Stimulated activated CD8-positive, alpha-beta memory T cell treated with anti-CD3 and anti-CD28 coated beads, Interleukin-7, amount 100 ng/mL, for 1 hour (primary cell): Measurements from ENCODE around the gene USPL1.
A peak's percentile ranks its signal among the peaks of the same experiment; 100 is the strongest.
"Not testable (repeated sequence)": the region's sequence is repeated elsewhere in the genome, so short reads cannot be mapped to it uniquely, and the experiment has no call there.

Source experiments
- DNase-seq, 2 donors: peaks; one replicate each; pipeline ENCODE4 v3.0.0-alpha.2; 2020; ENCODE audit warnings: low read depth in 2 of 2

USPL1 gene

DNA sequence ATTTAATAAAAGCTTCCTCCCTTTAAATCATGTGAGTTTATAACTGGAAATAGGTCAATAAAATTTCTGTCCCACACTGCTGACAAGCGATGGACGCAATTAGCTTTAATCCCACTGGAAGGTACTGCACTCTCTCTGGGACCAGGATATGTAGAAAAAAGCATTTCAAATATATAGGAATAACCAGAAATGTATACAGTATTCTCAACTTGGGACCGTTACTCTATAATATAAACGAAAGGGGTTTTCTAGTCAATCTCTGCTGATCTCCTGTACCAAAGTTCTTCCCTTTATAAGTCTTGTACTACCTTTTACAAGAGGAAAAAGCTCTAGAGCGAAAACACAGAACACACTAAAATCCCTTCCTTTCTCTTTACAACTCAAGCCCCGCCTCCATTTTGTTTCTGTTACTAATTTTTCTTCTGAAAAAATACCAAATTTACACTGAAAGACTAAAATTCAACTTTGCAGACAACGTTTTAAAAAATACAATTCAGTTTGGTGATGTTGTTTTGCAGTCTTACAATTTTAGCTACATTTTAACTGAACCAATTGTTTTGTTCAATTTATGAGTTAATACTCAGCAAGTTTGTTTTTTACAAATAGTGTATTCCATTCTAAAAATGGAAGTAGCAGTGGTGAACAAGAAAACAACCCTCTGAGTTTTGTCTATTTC is 1.7 kb upstream of the USPL1 start:
- no peak for DNase-seq

DNA sequence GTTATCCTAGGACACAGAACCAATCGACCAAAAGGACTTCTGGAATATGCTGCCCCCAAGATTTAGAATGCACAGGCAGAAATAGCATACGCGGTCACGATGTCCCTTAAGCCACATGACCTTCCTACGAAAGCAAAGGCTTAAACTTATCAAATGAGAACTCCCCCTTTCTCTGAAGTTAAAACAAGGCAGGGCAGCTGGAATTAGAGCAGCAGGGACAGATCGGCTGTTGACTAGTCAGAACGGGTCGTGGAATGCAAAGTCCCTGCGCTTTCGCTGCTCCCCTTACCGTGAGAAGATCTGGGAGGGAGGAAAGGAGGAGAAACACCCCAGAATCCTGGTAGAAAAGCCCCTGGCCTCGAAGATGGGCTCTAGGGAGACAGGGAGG is 799 bp upstream of the USPL1 start:
- peak in 1 of 2 donors; percentile 9 for DNase-seq

DNA sequence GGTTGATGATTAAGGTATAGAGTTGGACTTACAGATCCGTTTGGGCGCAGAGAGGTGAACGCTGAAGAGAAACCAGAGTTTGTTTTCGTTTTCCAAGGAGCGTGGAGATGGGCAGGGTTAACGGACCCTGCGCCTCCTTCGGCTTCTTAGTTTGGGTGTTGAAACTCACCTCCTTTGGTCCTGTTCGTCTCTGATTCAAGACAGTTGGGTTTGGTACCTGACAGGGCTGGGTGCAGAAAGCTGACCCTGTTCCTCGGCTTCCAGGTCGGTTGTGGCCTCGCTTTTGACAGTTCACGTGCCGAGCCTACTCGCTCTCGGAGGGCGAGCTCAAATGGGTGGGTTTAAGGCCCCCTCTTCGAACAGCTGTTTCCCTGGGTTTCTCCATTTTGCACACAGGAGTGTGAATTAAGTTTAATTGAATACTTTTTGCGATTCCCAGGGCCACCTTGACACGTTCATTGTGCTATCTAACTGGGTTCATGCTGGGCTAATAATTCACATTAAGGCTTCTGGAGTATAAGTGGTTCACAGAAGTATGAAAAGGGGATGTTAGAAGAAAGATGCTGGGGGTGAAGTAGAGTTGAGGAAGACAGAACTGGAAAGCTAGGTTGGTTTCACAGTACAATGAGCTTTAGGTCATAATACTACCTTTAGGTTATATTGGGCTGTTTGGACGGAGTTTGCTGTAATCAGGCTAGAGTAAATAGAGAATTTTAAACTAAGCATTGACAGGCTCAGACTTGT is 638 bp downstream of the USPL1 start:
- no peak for DNase-seq

DNA sequence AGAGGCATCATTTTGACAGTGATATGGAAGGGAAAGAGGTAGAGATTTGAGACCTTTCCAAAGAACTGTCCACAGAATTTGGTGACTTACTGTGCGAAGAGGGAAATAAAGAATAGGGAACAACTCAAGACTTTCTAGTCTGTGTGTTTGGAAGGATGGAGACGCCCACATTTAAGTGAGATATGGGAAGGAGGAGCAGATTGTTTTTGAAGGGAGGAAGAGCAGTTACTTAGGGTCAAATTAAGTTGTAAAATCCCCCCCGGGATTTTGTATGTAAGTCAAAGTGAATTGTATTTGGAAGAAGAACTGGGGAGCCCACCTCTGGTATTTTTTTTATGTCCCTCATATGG is 1.2 kb downstream of the USPL1 start:
- DNase-seq: no peak

DNA sequence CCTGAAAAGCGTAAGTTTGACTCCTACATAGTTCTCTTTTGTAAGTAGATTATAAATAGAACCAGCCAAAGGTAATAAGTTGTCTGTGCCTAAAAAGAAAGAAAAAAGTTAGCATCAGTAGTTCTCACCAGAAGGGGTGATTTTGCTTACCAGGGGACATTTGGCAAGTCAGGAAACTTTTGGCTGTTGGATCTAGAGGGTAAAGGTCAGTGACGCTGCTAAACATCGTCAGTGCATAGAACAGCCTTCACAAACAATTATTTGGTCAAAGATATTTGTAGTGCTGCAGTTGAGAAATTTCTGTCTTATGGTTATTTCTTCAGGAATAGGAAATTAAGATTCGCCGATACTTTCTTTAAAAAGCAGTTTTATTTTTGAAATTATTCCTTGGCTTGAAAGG is 2.0 kb downstream of the USPL1 start:
- DNase-seq: no peak

DNA sequence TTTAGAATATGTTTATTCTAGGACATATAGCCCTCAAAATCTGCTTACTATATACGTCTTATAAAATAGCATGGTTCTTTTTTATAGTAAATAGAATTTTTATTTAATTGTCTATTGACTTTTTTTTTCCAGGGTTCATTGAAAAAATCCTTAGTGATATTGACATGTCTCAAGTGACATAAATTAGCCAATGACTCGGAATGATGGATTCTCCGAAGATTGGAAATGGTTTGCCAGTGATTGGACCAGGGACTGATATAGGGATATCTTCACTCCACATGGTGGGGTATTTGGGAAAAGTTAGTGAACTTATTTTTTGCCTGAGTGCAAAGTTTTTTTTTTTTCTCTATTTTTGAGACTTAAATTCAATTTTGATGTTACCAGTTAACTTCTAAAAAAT is 3.2 kb downstream of the USPL1 start:
- DNase-seq: no peak

DNA sequence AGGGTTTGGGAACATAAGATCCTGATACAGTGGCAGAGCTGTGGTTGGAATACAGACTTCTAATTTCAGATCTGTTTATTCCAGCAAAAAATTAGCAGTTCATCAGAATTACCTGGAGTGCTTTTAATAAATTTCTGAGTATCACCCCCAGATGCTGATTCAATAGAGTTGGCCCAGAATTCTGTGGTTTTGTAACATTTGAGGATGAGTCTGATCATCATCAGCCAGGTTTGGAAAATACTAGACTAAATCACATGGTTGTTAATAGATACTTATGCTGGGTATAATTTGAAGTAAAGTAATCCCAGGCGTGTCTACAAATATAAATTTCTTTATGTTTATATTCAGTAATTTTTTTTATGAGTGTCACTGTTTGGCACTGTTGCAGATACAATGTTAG is 4.8 kb downstream of the USPL1 start:
- no peak for DNase-seq

DNA sequence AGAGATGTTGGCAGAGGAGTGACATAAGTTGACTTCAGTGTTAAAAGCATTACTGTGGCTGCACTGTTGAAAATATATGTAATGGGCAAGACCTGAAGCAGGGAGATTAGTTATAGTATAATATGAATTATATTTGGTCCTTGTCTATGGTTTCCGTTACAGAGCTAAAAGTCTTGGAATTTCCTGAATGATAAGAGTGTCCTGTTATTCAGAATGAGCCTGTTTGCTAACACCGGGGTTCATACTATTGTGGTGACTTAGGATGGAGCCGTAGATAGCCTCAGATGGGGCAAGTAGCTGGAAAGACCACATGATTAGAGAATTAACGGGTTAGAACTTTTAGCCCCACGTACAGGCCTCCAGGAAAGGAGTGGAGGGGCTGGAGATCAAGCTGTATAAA is 5.7 kb downstream of the USPL1 start:
- no peak for DNase-seq

DNA sequence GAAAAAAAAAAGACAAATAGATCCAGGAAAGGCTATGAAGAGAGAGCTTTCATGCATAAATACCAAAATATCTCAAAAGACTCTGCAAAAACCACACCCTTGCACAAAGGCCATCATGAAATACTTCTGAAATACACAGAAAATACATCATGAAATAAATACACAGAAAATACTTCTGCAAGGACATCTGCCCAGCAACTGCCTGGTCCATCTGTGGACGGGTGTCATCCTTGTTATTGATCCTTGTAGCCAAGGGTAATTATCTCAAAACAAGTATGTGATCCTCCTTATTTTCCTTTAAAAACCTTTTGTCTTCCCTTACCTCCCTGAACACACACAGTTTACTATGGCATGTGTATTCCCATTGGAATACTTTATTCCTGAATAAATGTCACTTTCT is 6.9 kb downstream of the USPL1 start:
- DNase-seq: no peak

DNA sequence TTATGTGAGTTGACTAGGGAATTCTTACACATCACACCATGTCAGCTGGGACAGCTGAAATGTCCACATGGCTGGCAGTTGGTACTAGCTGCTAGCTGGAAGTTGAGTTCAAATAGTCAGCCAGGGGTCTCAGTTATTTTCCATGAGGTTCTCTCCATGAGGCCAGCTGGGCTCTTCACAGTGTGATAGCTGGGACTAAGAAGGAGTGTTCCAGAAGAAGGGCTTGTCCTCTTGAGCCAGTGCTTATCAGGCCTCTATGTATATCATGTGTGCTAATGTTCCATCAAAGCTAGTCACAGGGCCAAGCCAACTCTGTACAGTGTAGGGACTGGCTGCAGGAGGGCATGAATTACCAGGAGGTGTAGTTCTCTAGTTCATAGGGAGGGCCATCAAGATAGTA is 11.8 kb downstream of the USPL1 start:
- DNase-seq: no peak

DNA sequence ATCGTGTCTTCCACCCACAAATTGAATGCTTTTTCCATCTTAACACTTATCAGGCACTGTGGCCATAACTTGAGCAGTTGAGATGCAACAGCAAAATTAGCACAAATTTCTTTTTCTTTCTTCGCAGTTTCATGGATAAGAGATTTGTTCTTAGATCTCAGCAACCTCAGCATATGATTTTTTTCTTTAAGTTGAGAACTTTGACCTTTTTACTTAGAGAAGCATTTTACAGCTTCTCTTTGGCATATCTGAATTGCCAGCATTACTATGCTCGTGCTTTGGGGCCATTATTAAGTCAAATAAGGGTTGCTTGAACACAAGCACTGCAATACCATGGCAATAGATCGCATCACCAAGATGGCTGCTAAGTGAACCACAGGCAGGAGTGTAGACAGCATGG is 16.1 kb downstream of the USPL1 start:
- no peak for DNase-seq

DNA sequence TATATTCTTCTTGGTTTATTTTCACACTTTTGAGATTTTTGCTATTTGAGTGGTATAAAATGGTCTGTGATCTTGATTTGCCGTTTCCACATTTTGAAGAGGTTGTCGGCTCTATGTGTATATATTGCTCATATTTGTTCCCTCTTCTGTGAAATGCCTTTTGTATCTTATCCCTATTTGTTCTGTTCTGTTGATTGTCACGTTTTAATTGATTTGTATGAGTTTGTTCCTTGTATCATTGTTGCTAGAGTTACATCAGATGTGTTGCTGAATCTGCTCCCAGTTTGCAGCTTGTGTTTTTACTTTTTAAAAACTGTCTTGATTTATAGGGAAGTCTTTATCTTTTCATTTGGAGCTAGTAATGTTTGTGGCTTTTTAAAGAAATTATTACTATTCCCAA is 17.1 kb downstream of the USPL1 start:
- no peak for DNase-seq

DNA sequence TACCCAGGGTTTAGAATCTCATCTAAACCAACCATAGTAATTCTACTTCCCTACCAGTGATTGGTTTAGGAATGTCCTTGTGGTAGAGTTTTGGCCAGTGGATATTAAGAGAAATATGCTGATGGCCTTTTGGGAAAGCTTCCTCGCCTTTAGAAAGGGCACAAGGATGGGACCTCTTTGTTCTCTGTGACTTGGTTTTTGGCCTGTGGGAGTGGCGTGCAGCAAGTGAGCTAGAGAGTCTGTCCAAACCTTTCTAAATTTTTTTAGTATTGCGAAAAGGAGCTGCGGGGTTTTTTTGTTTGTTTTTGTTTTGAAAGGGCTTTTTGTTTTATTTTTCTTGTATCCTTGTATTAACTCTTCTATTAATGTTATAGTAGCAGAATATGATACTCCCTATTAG is 20.6 kb downstream of the USPL1 start:
- no peak for DNase-seq

DNA sequence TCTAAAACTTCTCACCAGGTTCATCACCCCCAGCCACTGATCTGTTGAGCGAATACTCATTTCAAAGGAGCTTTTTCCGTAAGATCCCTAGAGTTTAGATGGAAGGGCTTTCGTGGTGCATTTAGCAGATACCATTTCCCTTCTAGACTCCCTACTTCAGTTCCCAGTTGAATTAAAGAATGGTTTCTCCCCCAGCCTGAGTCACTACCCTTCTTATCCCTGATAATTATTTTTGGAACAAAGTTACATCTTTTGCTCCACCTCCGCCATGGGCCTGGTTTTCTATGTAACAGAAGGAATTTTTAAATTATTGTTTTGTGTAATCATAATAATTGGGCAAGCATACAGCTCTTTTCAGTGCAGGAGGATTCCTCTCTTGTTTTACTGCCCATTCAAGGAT is 22.0 kb downstream of the USPL1 start:
- DNase-seq: no peak

DNA sequence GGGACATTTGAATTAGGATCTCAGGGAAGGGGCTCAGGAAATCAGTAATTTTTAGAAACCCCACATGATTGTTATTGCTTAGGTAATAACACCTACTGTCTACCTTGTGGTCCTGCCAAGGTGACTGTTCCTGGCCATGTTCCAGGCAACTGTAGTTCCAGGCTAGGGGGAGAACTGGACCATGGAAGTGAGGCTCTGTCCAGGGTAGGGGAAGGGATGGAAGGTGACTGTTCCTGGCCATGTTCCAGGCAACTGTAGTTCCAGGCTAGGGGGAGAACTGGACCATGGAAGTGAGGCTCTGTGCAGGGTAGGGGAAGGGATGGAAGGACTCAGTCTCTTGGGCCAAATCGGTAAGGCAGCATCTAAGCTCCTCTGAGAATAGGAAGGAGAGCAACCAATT is 23.5 kb downstream of the USPL1 start:
- DNase-seq: not testable (repeated sequence)

DNA sequence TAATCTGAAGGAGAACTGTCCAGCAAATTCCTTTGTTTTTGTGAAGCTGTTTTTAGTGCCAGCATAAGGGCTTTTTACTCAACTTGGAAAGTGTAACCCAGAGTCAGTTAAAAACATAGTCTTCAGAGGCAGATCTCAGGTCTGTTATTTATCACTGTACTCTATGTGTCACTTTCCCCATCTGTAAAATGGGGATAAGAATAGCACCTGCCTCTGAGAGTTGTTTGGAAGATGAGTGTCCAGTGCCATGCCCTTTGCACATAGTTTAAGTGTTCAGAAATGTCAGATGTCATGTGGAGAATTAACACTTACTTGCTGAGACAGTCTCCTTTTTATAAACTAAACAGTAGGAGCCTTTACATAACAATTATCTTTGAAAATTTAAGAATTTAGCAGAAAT is 27.9 kb downstream of the USPL1 start:
- no peak for DNase-seq

DNA sequence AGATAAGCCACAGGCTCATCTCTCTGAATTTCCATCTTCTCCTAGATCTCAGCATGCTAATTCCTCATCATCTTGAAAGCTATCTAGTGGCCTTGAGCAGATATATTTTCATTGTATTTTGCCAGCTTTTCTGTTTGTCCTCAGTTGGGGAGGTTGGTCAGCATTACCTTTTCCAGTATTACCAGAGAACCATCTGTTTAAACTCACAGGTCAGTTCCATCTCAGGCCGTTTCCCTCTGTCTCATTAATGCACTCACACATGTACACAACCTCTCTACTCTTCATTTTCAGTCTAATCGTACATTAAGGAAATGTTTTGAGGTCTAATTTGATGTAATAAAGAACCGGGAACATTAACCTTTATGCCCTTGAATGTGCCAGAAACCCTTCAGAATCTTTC is 29.7 kb downstream of the USPL1 start:
- DNase-seq: no peak

DNA sequence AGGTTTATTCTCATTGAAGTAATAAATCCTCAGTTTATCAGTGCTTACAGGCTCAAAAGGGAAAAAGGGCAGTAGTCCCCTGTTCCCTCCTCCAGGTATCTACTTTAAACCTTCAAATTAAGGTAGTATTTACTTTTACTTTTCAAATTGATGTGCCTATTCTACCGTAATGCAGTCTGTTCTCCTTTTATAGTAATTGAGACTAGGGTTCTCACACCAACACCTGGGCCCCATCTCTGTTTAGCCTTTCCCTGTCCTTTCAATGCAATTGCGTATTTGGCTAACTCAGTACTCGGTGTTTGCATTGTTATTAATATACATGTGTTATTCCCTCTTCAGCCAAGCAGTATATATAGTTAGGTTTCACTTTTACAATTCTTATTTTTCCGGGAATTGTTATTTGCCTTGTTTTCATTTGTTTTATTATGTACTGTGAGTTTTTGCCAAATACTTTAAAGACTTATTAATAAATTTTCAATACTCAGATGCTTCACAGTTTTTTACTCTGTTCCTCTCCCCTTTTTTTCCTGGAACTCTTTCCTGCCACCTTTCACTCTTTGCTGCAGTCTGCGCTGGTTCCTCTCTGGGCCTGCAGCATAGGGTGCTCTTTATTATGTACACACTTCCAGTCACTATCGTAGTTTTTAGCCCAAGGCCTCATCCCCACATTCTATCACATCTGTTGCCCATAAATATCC is 30.3 kb downstream of the USPL1 start:
- DNase-seq: no peak

DNA sequence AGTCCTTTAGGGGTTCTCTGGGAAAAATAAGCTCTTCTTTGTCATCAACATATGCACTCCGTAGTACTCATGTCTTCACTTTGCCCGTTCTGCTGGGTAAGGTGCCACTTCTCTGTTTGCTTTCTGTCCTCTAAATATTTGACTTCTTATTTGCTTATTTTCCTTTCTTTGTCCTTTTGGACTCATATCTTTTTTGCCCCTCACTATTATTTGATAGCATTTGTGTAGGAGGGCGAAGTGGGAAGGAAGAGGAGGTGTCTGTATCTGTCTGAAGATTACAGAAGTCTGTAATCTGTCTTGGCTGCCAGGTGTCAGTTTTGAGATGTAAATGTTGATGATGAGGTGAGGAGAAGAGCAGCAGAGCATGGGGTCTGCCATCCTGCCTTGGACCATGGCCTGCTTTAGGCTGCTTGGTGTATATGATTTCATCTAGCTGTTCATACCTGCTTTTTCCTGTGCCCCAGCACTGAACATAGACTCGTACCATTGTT is 30.8 kb downstream of the USPL1 start:
- no peak for DNase-seq

DNA sequence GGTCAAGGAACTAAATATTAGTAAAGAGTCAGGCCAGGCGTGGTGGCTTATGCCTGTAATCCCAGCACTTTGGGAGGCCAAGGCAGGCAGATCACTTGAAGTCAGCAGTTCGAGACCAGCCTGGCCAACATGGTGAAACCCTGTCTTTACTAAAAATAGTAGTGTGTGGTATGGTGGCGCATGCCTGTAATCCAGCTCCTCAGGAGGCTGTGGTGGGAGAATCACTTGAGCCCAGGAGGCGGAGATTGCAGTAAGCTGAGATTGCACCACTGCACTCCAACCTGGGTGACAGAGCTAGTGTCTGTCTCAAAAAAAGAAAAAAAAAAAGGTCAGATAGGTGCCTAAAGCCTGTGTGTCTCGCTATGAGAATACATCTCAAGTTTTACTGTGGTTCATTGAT is 33.9 kb downstream of the USPL1 start:
- not testable (repeated sequence) for DNase-seq

DNA sequence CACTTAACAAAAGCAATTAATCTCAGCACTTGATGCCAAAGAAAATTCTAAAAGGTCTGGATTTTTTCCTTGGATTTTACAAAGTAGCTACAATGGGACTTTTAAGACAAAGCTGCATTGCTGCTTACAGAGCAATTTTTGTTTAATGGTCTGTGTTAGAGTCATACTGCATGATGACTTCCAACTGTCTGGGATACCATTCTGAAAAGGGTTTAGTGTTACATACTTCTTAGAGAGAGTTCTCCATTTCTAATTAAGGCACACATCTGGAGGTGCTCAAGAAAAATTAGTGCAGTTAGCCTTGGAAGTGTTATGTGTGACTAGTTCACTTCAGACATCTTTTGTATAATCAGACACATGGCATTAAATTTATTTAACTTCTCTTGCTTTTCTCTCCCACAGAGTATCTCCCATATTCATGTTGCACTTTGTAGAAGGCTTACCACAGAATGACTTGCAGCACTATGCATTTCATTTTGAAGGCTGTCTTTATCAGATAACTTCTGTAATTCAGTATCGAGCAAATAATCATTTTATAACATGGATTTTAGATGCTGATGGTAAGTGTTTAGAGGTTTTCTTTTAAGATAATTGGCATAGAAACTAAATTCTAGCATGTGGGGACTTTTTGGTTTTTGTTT is 35.1 kb downstream of the USPL1 start:
- DNase-seq: no peak

DNA sequence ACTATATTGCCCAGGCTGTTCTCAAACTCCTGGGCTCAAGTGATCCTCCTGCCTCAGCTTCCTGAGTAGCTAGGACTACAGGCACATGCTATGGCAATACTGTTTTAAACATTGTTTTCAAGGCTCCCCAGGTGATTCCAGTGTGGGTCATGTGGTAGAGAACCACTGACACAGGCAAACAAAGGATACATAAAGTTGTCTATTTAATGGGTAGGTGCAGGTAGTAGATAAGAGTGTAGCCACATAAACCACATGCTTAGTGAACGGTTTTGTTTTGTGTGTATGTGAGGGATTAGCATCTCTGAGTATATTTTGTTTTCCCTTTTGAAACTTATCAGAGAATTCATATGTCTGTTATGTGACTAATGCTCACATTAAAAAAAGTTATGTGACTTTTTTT is 36.7 kb downstream of the USPL1 start:
- no peak for DNase-seq

DNA sequence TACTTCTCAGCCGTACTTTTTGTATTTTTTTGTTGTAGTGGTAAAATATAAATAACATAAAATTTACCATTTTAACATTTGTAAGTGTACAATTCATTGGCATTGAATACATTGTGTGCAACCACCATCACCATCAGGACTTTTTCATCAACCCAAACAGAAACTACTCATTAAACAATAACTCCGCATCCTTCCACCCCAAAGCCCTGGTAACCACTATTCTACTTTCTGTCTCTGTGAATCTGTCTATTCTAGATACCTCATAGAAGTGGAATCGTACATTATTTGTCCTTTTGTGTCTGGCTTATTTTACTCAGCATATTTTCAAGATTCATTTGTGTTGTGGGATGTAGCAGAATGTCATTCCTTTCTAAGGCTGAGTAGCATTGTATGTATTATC is 38.5 kb downstream of the USPL1 start:
- DNase-seq: no peak
